Fibroblast of lung (primary cell): Measurements from ENCODE around the gene METTL22. TPM values are rescaled to one million over a fixed set of nuclear protein-coding genes. Genes with fewer than 3 reads are reported as not detected.

Experiments
- DNase-seq, 2 donors: peaks; one replicate each; pipeline versions ENCODE4 v3.0.0 to v3.0.0-alpha.2; 2010; ENCODE audit warnings: low read depth in 2 of 2
- H2AFZ ChIP-seq: 2 replicates; pipeline ENCODE4 v1.5.1; 2012; ENCODE audit warnings: low read length, control low read depth, inconsistent platforms
- H3K27ac ChIP-seq: 2 replicates; pipeline ENCODE4 v1.5.1; 2011; ENCODE audit warnings: low read length, control low read depth; ENCODE audit not compliant: insufficient read depth
- H3K27me3 ChIP-seq: 2 replicates; pipeline ENCODE4 v1.5.1; 2011; ENCODE audit warnings: mild to moderate bottlenecking, low read length; ENCODE audit not compliant: control insufficient read depth, insufficient read depth
- H3K36me3 ChIP-seq: 2 replicates; pipeline ENCODE4 v1.5.1; 2011; ENCODE audit warnings: low read length; ENCODE audit not compliant: control insufficient read depth, insufficient read depth
- H3K4me1 ChIP-seq: 2 replicates; pipeline ENCODE4 v1.5.1; 2011; ENCODE audit warnings: low read length; ENCODE audit not compliant: control insufficient read depth, insufficient read depth; ENCODE audit errors: extremely low read depth
- H3K4me2 ChIP-seq: 2 replicates; pipeline ENCODE4 v1.5.1; 2011; ENCODE audit warnings: low read length, control low read depth; ENCODE audit not compliant: insufficient read depth; ENCODE audit errors: extremely low read depth
- H3K4me3 ChIP-seq, 4 experiments: fragments of 200-600 bp in 1 of 4; sonication (generic) in 1 of 4; replicated peaks in 1 of 4; 2 replicates each; pipeline ENCODE4 v1.5.1; 2011 to 2016; ENCODE audit warnings: low read length in 4 of 4, low read depth in 3 of 4, mild to moderate bottlenecking in 3 of 4, control low read depth in 2 of 4, inconsistent platforms in 1 of 4, mixed read lengths in 1 of 4; ENCODE audit not compliant: insufficient read depth in 1 of 4; ENCODE audit errors: control extremely low read depth in 1 of 4
- H3K79me2 ChIP-seq: 2 replicates; pipeline ENCODE4 v1.5.1; 2012; ENCODE audit warnings: mild to moderate bottlenecking, low read length, inconsistent platforms; ENCODE audit not compliant: control insufficient read depth, insufficient read depth
- H3K9ac ChIP-seq: 2 replicates; pipeline ENCODE4 v1.5.1; 2011; ENCODE audit warnings: mild to moderate bottlenecking, low read length, control low read depth; ENCODE audit not compliant: insufficient read depth
- H3K9me3 ChIP-seq: 2 replicates; pipeline ENCODE4 v1.5.1; 2012; ENCODE audit warnings: low read depth, low read length; ENCODE audit not compliant: control insufficient read depth, insufficient read depth
- H4K20me1 ChIP-seq: 2 replicates; pipeline ENCODE4 v1.5.1; 2011; ENCODE audit warnings: low read length; ENCODE audit not compliant: control insufficient read depth, insufficient read depth; ENCODE audit errors: extremely low read depth
- EZH2 ChIP-seq: IDR thresholded peaks from 2 replicates; pipeline ENCODE4 v1.5.1; 2012; ENCODE audit warnings: low read length, control low read depth, mild to moderate bottlenecking; ENCODE audit errors: missing control alignments
- polyA plus RNA-seq, 2 donors: library from polyadenylated mRNA; depleted of rRNA in 1 of 2; stranded (reverse) in 1 of 2; unstranded in 1 of 2; fragments of >200 nt; gene quantifications; 2 replicates each; pipeline ENCODE4 v1.2.1, GENCODE V29; 2011 to 2012; ENCODE audit warnings: missing spikeins in 1 of 2
- total RNA-seq: library from RNA; depleted of rRNA; stranded (reverse); fragments of >200 nt; gene quantifications from 2 replicates; pipeline ENCODE4 v1.2.1, GENCODE V29; 2014
- TF ChIP-seq, protein P1 (sequence below), 2 donors: IDR thresholded peaks in 1 of 2; conservative IDR thresholded peaks in 1 of 2; 1 replicate in 1 of 2; 2 replicates in 1 of 2; pipeline ENCODE4 v1.5.1; 2011 to 2012; ENCODE audit warnings: low read length in 2 of 2, control low read depth in 1 of 2, inconsistent platforms in 1 of 2, low read depth in 1 of 2, mild to moderate bottlenecking in 1 of 2

Gene METTL22
- total and polyA plus RNA-seq, 2 donors (not counting 1 experiment from before 2014, with no cell fraction given): 27.4 to 30.8 TPM

DNA sequence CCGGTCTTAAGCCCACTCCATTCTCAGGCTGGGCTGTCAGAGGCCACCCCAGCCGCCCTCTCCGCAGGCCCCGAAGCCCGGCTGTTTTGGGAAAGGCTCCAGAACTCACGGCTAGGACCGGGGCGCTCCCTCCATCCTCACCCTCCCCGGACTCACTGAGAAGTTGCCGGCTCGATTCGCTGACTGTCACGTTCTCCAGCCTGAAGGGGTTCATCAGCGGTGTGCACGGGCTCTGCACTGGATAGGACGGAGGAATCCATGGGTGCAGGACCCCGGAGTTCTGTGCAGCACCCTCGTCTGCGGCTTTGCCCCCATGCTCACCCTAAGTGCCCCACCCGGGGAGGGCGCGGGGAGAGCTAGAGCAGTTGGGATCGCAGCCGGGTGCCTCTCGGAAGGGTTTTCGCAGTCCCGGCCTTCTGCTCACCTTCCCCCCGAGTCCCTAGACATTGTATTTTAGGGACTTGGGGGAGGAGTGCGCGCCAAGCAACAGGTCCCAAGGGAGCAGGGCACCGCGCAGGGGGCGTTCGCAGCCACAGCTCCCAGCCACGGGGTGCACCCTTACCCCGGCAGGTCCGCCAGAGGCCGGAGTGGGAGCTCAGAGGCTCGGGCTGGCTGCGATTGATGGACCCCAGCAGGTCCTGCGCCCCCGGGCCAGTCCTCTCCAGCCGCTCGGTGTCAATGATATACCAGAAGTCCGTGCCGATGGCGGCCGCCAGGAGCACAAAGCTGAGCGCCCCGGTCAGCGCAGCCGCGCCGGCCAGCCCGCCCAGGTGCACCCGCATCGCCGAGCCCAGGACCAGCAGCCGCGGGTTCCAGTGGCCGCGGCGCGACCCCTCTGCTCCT lies 32.2 kb upstream of the METTL22 start:
- no peak for DNase-seq
- Histone ChIP-seq H4K20me1 (no peaks in the 10 kb centered on the region), H3K79me2 (no peaks in the 10 kb centered on the region), H3K4me1 (no peaks in the 10 kb centered on the region), H3K4me3 (no peak overlapping the region), H3K4me2 (no peak overlapping the region), H3K27ac (no peak overlapping the region), H3K27me3 (peaks cover 35% of the 10 kb centered on the region), H3K36me3 (no peaks in the 10 kb centered on the region), H3K9ac (no peak overlapping the region), H2AFZ (no peak overlapping the region), H3K9me3 (no peaks in the 10 kb centered on the region)
- TF ChIP-seq, protein P1, sequence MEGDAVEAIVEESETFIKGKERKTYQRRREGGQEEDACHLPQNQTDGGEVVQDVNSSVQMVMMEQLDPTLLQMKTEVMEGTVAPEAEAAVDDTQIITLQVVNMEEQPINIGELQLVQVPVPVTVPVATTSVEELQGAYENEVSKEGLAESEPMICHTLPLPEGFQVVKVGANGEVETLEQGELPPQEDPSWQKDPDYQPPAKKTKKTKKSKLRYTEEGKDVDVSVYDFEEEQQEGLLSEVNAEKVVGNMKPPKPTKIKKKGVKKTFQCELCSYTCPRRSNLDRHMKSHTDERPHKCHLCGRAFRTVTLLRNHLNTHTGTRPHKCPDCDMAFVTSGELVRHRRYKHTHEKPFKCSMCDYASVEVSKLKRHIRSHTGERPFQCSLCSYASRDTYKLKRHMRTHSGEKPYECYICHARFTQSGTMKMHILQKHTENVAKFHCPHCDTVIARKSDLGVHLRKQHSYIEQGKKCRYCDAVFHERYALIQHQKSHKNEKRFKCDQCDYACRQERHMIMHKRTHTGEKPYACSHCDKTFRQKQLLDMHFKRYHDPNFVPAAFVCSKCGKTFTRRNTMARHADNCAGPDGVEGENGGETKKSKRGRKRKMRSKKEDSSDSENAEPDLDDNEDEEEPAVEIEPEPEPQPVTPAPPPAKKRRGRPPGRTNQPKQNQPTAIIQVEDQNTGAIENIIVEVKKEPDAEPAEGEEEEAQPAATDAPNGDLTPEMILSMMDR (conservative IDR thresholded peaks at IDR 0.05 in 1 of 2, IDR thresholded peaks at IDR 0.05 in 1 of 2; ENCODE audit: low read depth in 1 of 2, low read length in 2 of 2): no peak
- peak; percentile 66 for TF ChIP-seq EZH2

DNA sequence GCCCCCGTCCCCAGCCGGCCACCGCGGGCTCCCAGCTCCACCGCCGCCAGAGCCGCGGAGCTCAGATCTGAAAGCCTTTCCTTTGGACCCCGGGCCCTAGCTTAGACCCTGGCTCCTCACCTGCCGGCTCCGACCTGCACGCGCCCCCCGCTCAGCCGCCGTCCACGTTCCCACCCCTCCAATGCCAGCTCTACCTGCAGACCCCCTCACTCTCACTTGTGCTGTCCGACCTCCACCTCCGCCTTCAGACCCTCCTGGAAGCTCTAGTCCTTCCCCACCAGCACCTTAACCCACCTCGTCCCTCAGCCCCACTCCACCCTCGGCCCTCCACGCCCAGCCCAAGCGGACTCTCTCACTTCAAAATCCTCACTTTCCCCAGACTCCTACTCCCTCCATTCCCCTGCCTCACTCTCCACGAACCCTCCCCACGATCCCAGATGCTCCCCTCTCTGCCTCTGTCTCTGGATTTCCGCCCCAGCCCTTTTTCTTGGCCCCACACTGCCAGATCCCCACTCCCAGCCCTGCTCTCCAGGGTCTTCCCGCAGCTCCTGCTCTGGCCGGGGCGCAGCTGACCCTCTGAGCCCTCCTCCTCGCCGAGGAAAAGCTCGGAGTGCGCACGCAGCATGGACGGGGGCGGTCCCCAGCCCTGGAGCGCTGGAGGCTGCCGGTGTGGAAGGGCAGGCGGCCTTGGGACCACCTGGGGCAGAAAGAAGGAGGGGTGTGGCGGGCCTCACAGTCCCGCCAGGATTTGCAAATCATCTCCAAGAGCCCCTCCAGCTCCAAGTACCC lies 31.4 kb upstream of the METTL22 start, which contains the start of gene TMEM114:
Gene TMEM114, minus strand, starts transcription at position 612 of the 789 bp plus-strand sequence. CDS start 673 bp downstream, outside the sequence.
- no peaks in the 10 kb centered on the region for H3K4me1 ChIP-seq
- no peaks in the 10 kb centered on the region for H3K79me2 ChIP-seq
- no peak within 1 kb of the TSS for H2AFZ ChIP-seq
- no peak within 1 kb of the TSS for H3K4me3 ChIP-seq
- H3K27me3 ChIP-seq: peaks cover 35% of the 10 kb centered on the region
- H3K9me3 ChIP-seq: no peaks in the 10 kb centered on the region
- H3K4me2 ChIP-seq: no peak within 1 kb of the TSS
- H3K9ac ChIP-seq: no peak within 1 kb of the TSS
- no peaks in the 10 kb centered on the region for H3K36me3 ChIP-seq
- no peaks in the 10 kb centered on the region for H4K20me1 ChIP-seq
- TF ChIP-seq EZH2: peak; percentile 40
- TF ChIP-seq, protein P1 (conservative IDR thresholded peaks at IDR 0.05 in 1 of 2, IDR thresholded peaks at IDR 0.05 in 1 of 2; ENCODE audit: low read depth in 1 of 2, low read length in 2 of 2): no peak
- no peak within 1 kb of the TSS for H3K27ac ChIP-seq
- DNase-seq: no peak

DNA sequence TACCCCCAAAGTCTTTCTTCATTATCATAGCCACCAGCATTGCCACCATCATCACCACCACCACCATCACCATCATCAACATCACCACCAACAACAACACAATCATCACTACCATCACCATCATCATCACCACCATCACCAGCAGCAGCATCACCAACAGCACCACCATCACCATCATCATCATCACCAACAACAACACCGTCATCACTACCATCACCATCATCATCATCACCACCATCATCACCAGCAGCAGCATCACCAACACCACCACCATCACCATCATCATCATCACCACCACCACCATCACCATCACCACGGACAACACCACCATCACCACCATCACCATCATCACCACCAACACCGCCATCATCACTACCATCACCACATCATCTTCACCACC lies 30.7 kb upstream of the METTL22 start:
- no peaks in the 10 kb centered on the region for H3K79me2 ChIP-seq
- H3K36me3 ChIP-seq: no peaks in the 10 kb centered on the region
- no peak overlapping the region for H3K4me2 ChIP-seq
- no peak for TF ChIP-seq EZH2
- TF ChIP-seq, protein P1 (conservative IDR thresholded peaks at IDR 0.05 in 1 of 2, IDR thresholded peaks at IDR 0.05 in 1 of 2; ENCODE audit: low read depth in 1 of 2, low read length in 2 of 2): no peak
- DNase-seq: no peak
- no peak overlapping the region for H3K27ac ChIP-seq
- no peak overlapping the region for H2AFZ ChIP-seq
- no peaks in the 10 kb centered on the region for H4K20me1 ChIP-seq
- H3K27me3 ChIP-seq: peaks cover 35% of the 10 kb centered on the region
- no peak overlapping the region for H3K9ac ChIP-seq
- H3K4me1 ChIP-seq: no peaks in the 10 kb centered on the region
- no peak overlapping the region for H3K4me3 ChIP-seq
- H3K9me3 ChIP-seq: no peaks in the 10 kb centered on the region
